Body of pancreas (tissue), 4 donors: ENCODE measurements around the gene SPRING1.

Source experiments
- CTCF ChIP-seq, 7 experiments: fragments of 450-650 bp in 4 of 7; fragments of 200-600 bp in 3 of 7; sonication (generic) in 3 of 7; IDR thresholded peaks; one replicate each; pipeline ENCODE4 v1.5.1; 2016 to 2019; ENCODE audit warnings: antibody characterized with exemption in 7 of 7
- POLR2A ChIP-seq, 3 donors: fragments of 450-650 bp; IDR thresholded peaks; one replicate each; pipeline ENCODE4 v1.6.1; 2016; ENCODE audit warnings: antibody characterized with exemption in 3 of 3, mild to moderate bottlenecking in 2 of 3

DNA sequence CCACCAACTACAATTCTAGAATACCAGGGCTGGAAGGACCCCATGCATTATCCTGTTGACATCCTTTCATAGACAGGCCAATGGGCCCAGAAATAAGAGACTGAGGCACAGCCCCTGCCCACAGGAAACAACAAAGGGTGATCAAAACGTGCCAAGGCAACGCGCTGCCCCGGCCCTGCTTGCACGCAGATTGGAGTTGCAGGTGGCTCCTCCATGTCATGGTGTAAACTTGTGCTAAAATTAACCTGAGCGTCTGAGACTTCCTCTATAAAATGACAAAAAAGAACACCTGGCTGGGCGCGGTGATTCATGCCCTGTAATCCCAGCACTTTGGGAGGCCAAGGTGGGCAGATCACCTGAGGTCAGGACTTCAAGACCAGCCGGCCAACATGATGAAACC is 30.1 kb downstream of the SPRING1 start:
- TF ChIP-seq POLR2A (IDR thresholded peaks at IDR 0.05) (no peak), CTCF (IDR thresholded peaks at IDR 0.05) (no peak)
